ENCODE data around the gene WWOX. TPM values are rescaled to one million over a fixed set of nuclear protein-coding genes. Genes with fewer than 3 reads are reported as not detected.
"Not testable (repeated sequence)": the region's sequence is repeated elsewhere in the genome, so short reads cannot be mapped to it uniquely, and the experiment has no call there.

Gene WWOX
- polyA plus RNA-seq, 1 donor (not counting 4 experiments of a cell fraction or from before 2014, with no cell fraction given): 5.1 TPM

GRCh38 chr16:78690510-78690909 lies 591.1 kb downstream of the WWOX start:
- dilution Hi-C loops (cut with MboI; ENCODE audit: extremely low pct_ligation_motif_present, low sequenced_read_pairs): no loop called here
- Histone ChIP-seq H3K4me3 (ENCODE audit: control insufficient read depth in 2 of 3, extremely low read depth in 1 of 3, insufficient read depth in 2 of 3, low read depth in 1 of 3, low read length in 3 of 3) (no peak overlapping the region), H3K27ac (ENCODE audit: control insufficient read depth, insufficient read depth, low read length) (no peak overlapping the region), H3K9ac (ENCODE audit: control insufficient read depth, extremely low read depth, insufficient read depth, low read length) (no peak overlapping the region), H4K20me1 (ENCODE audit: control insufficient read depth, extremely low read depth, insufficient read depth, low read length) (no peaks in the 10 kb centered on the region), H3K27me3 (ENCODE audit: control insufficient read depth, extremely low read depth, insufficient read depth, low read length) (no peaks in the 10 kb centered on the region), H3K4me2 (ENCODE audit: control insufficient read depth, extremely low read depth, insufficient read depth, low read depth, low read length) (no peak overlapping the region), H3K36me3 (ENCODE audit: control insufficient read depth in 2 of 2, extremely low read depth in 1 of 2, insufficient read depth in 2 of 2, low read length in 2 of 2) (no peaks in the 10 kb centered on the region), H3K9me3 (ENCODE audit: control insufficient read depth, low read depth, low read length) (no peaks in the 10 kb centered on the region), H3K4me1 (ENCODE audit: control insufficient read depth, extremely low read depth, insufficient read depth, low read length) (peaks cover 10% of the 10 kb centered on the region), H3K9me1 (ENCODE audit: control insufficient read depth, extremely low read depth, insufficient read depth, low read length) (no peaks in the 10 kb centered on the region), H3K79me2 (ENCODE audit: control insufficient read depth, insufficient read depth, low read length) (no peaks in the 10 kb centered on the region), H2AFZ (ENCODE audit: control insufficient read depth, low read length) (no peak overlapping the region)
- FAIRE-seq: no peak
- no peak for DNase-seq (ENCODE audit: low read depth, low spot score)
- TF ChIP-seq EZH2 (IDR thresholded peaks at IDR 0.05; ENCODE audit: low read length): no peak
- TF ChIP-seq CTCF (optimal IDR thresholded peaks at IDR 0.05 in 1 of 3, IDR thresholded peaks at IDR 0.05 in 1 of 3, conservative IDR thresholded peaks at IDR 0.05 in 1 of 3; ENCODE audit: extremely low read depth in 1 of 3, insufficient read depth in 2 of 3, low read length in 3 of 3): no peak

GRCh38 chr16:78691746-78692145 lies 592.3 kb downstream of the WWOX start:
- H3K4me1 ChIP-seq (ENCODE audit: control insufficient read depth, extremely low read depth, insufficient read depth, low read length); H3K9me1 ChIP-seq (ENCODE audit: control insufficient read depth, extremely low read depth, insufficient read depth, low read length); H3K27me3 ChIP-seq (ENCODE audit: control insufficient read depth, extremely low read depth, insufficient read depth, low read length); H2AFZ ChIP-seq (ENCODE audit: control insufficient read depth, low read length); H3K27ac ChIP-seq (ENCODE audit: control insufficient read depth, insufficient read depth, low read length); H3K9ac ChIP-seq (ENCODE audit: control insufficient read depth, extremely low read depth, insufficient read depth, low read length); FAIRE-seq; DNase-seq (ENCODE audit: low read depth, low spot score); dilution Hi-C loops (cut with MboI; ENCODE audit: extremely low pct_ligation_motif_present, low sequenced_read_pairs); H3K79me2 ChIP-seq (ENCODE audit: control insufficient read depth, insufficient read depth, low read length); H3K36me3 ChIP-seq (ENCODE audit: control insufficient read depth in 2 of 2, extremely low read depth in 1 of 2, insufficient read depth in 2 of 2, low read length in 2 of 2); H3K4me2 ChIP-seq (ENCODE audit: control insufficient read depth, extremely low read depth, insufficient read depth, low read depth, low read length); H3K4me3 ChIP-seq (ENCODE audit: control insufficient read depth in 2 of 3, extremely low read depth in 1 of 3, insufficient read depth in 2 of 3, low read depth in 1 of 3, low read length in 3 of 3); H3K9me3 ChIP-seq (ENCODE audit: control insufficient read depth, low read depth, low read length); H4K20me1 ChIP-seq (ENCODE audit: control insufficient read depth, extremely low read depth, insufficient read depth, low read length): not testable (repeated sequence)

GRCh38 chr16:78693496-78693895 lies 594.0 kb downstream of the WWOX start:
- Histone ChIP-seq H3K9ac (ENCODE audit: control insufficient read depth, extremely low read depth, insufficient read depth, low read length) (no peak overlapping the region), H3K36me3 (ENCODE audit: control insufficient read depth in 2 of 2, extremely low read depth in 1 of 2, insufficient read depth in 2 of 2, low read length in 2 of 2) (no peaks in the 10 kb centered on the region), H3K4me3 (ENCODE audit: control insufficient read depth in 2 of 3, extremely low read depth in 1 of 3, insufficient read depth in 2 of 3, low read depth in 1 of 3, low read length in 3 of 3) (no peak overlapping the region), H3K9me1 (ENCODE audit: control insufficient read depth, extremely low read depth, insufficient read depth, low read length) (no peaks in the 10 kb centered on the region), H2AFZ (ENCODE audit: control insufficient read depth, low read length) (no peak overlapping the region), H3K4me2 (ENCODE audit: control insufficient read depth, extremely low read depth, insufficient read depth, low read depth, low read length) (no peak overlapping the region), H4K20me1 (ENCODE audit: control insufficient read depth, extremely low read depth, insufficient read depth, low read length) (no peaks in the 10 kb centered on the region), H3K79me2 (ENCODE audit: control insufficient read depth, insufficient read depth, low read length) (no peaks in the 10 kb centered on the region), H3K27me3 (ENCODE audit: control insufficient read depth, extremely low read depth, insufficient read depth, low read length) (no peaks in the 10 kb centered on the region), H3K9me3 (ENCODE audit: control insufficient read depth, low read depth, low read length) (no peaks in the 10 kb centered on the region), H3K27ac (ENCODE audit: control insufficient read depth, insufficient read depth, low read length) (no peak overlapping the region), H3K4me1 (ENCODE audit: control insufficient read depth, extremely low read depth, insufficient read depth, low read length) (peaks cover 8% of the 10 kb centered on the region)
- TF ChIP-seq CTCF (optimal IDR thresholded peaks at IDR 0.05 in 1 of 3, IDR thresholded peaks at IDR 0.05 in 1 of 3, conservative IDR thresholded peaks at IDR 0.05 in 1 of 3; ENCODE audit: extremely low read depth in 1 of 3, insufficient read depth in 2 of 3, low read length in 3 of 3) (no peak), EZH2 (IDR thresholded peaks at IDR 0.05; ENCODE audit: low read length) (no peak)
- DNase-seq (ENCODE audit: low read depth, low spot score) (no peak), FAIRE-seq (no peak)
- dilution Hi-C loops (cut with MboI; ENCODE audit: extremely low pct_ligation_motif_present, low sequenced_read_pairs): no loop called here

Data from keratinocyte (primary cell).